M059J (cell line): ENCODE measurements around the gene CHCHD1. TPM values are rescaled to one million over a fixed set of nuclear protein-coding genes. Genes with fewer than 3 reads are reported as not detected.
"Not testable (repeated sequence)": the region's sequence is repeated elsewhere in the genome, so short reads cannot be mapped to it uniquely, and the experiment has no call there.

Experiments
- DNase-seq: peaks from one replicate; pipeline ENCODE4 v3.0.0-alpha.2; 2012; ENCODE audit warnings: low read depth
- total RNA-seq: library from RNA; depleted of rRNA; stranded (reverse); fragments of >200 nt; shearing (Covaris generic); gene quantifications from 2 replicates; pipeline ENCODE4 v1.2.3, GENCODE V29; 2014; rRNA removed

The CHCHD1 gene
- total RNA-seq, result 62.3 and 79.6 TPM in 2 replicates

DNA sequence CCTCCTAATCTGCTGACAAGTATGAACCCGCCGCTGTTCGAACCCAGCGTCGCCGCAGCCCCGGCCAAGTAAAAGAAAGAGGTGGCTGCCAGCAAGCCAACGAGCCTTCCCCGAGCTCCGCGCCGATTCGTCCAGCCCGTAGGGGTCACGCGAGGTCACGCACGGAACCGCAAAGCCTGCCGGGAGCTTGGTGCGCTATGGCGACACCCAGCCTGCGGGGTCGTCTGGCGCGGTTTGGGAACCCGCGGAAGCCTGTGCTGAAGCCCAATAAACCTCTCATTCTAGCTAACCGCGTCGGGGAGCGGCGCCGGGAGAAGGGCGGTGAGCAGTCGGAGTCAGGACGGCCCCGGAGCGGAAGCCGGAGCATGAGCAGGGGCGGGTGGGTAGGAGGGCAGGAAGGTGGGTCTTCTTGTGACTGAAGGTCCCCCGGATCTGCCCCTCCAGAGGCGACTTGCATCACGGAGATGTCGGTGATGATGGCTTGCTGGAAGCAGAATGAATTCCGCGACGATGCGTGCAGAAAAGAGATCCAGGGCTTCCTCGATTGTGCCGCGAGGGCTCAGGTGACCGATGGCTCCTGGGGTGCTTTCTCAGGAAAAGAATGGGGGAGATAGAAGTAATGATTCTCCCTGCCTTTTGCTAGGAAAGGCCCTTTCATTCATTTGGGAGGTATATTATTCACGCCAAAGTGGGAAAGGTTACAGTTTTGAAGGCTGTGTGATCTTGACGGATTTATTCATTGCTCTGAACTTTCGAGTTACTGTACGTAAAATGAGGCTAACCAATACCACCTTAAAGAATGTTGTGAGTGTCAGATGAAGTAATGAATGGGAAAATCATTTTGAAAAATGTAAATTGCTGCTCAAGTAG is at the start of gene CHCHD1:
TSS of gene CHCHD1 (plus strand) at position 170 of the 870 bp plus-strand sequence. CDS start at position 198, 28 bp downstream.
- DNase-seq, result peak; percentile 82

DNA sequence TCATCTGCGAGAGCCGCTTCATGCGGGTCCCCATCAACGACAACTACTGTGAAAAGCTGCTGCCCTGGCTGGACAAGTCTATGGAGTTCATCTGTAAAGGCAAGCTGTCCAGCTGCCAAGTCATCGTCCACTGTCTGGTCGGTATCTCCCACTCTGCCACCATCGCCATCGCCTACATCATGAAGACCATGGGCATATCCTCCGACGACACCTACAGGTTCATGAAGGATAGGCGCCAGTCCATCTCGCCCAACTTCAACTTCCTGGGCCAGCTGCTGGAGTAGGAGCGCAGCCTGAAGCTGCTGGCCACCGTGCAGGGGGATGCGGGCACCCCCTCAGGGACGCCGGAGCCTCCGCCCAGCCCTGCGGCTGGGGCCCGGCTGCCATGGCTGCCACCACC is 49.4 kb upstream of the CHCHD1 start:
- no peak for DNase-seq

DNA sequence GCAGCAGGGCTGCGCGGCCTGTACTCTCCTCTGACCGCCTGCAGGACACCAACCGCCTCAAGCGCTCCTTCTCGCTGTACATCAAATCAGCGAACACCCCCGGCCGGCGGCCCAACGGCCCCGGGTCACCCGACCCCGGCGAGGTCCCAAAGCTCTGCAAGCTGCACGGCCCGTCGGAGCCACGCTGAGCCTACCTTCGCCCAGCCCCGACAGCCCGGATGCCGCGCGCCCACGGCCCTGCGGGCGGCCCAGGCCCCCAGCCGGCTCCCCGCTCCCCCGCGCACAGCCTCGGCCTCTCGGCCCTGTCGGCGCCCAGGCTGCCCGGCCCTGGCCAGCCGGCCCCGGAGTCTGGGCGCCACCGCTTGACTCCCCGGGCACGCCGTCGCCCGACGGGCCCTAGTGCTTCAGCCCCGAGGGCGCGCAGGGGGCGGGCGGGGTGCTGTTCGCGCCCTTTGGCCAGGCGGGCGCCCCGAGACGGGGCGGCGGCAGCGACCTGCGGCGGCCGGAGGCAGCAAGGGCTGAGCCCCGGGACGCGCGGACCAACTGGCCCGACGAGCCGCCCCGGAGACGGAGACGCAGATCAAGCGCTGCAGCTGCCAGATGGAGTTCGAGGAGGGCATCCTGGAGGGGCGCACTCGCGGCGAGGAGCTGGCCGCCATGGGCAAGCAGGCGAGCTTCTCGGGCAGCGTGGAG is 48.8 kb upstream of the CHCHD1 start:
- no peak for DNase-seq

DNA sequence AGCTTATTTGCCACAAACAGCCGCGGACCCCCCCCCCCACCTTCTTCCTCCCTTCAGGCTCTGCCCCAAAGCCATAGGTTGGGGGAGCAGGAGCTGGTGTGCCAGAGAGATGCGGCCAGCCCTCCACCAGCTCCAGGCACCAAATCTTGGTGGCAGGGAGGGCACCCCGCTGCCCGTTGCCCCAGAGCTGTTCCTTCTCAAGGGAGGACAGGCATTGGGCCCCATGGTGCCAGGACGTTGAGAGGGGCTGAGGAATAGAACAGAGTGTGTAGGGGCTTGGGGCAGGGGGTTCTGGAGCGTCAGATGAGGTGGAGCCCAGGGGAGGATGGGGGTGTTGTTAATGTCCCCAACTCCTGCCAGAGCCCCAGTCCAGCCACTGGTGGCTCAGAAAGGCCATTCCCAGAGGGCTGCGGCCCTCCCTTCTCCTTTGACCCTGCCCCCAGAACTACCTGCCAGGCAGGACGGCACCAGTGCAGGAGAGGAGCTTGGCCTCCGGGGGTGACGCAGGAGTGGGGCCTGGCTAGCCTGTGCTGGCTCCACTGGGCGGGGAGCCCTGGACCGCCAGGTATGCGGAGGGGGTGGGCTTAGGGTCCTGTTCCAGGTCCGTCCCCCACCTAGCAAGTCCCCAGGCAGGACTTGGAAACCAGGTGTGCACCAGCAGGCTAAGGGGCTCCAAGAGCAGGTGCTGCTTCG is 47.7 kb upstream of the CHCHD1 start:
- DNase-seq, result no peak

DNA sequence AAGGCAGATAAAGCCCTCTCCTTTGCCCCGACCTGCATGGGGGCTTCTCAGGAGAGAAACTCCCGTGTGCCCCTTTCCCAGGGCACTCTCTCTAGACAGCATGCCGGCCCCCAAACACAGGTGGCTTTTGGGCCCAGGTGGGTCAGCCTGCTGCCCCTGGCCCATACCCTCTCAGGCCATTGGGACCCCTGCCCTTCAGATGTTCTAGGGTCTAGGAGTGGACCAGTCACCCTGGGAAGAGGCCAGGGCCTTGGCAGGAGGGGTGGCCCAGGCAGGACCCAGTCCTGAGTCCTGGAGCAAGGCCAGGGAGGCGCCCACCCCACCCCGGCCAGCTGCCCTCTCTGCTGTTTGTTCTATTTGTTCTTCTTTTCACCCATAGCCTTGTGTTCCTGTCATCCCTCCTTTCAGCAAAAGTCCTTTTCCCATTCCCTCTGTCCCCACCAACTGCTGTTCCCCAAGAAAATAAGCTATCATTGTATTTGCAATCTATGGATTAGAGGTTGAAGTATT is 47.0 kb upstream of the CHCHD1 start:
- no peak for DNase-seq

DNA sequence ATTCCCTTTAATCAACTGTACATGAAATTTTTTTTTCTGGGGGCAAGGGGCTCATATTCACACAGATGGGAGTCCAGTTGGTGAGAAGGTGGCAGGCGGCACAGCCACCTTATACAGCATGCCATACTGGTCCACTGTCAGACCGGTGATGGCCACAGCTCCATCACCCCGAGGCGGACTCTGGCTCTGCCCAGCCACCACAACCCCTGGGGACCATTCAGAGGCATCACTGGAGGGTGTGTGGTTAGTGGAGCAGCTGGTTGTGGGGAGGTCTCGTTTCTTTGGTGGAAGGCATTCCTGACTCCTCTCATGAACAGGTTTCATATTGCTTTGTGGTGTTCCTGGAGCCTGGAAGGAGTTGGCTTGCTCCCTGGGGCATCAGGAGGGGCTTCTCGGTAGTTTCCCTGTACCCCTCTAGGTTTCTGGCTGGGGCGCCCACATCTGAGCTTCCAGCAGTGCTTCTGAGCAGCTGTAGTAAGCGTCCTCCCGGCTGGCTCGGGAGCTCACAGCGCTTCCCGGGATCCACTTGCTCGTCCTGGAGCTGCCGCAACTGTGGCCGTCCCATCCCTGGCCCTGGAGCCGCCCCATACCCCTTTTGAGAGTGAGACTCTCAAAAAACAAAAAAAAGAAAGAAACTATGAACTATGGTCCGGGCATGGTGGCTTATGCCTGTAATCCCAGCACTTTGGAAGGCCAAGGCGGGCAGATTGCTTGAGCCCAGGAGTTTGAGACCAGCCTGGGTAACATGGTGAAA is 41.2 kb upstream of the CHCHD1 start:
- DNase-seq, result not testable (repeated sequence)

DNA sequence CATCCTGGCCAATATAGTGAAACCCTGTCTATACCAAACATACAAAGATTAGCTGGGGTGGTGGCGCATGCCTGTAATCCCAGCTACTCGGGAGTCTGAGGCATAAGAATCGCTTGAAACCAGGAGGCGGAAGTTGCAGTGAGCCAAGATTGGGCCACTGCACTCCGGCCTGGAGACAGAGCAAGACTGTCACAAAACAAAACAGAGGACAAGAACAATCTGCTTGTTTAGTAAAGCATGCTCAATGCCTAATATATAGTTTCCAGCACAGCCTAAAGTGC is 39.5 kb upstream of the CHCHD1 start:
- no peak for DNase-seq

DNA sequence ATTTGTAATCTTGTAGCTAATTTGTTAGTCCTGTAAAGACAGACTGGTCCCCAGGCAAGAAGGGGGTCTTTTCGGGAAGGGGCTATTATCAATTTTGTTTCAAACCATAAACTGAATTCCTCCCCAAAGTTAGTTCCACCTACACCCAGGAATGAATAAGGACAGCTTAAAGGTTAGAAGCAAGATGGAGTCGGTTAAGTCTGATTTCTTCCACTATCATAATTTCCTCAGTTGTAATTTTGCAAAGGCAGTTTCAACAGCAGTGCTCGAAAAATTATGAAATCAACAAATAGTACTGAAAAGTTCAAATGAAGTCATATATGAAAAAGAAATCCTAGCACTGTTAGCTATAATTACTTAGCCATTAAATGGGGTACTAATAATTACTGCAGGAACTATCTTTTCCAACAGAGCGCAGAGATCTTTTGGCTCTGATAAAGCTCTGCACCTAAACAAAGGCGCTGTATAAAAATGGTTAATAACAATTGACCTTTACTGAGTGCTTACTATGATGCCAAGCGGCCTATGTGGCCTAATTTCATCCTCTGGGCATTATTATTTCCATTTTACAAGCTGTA is 38.4 kb upstream of the CHCHD1 start:
- no peak for DNase-seq

DNA sequence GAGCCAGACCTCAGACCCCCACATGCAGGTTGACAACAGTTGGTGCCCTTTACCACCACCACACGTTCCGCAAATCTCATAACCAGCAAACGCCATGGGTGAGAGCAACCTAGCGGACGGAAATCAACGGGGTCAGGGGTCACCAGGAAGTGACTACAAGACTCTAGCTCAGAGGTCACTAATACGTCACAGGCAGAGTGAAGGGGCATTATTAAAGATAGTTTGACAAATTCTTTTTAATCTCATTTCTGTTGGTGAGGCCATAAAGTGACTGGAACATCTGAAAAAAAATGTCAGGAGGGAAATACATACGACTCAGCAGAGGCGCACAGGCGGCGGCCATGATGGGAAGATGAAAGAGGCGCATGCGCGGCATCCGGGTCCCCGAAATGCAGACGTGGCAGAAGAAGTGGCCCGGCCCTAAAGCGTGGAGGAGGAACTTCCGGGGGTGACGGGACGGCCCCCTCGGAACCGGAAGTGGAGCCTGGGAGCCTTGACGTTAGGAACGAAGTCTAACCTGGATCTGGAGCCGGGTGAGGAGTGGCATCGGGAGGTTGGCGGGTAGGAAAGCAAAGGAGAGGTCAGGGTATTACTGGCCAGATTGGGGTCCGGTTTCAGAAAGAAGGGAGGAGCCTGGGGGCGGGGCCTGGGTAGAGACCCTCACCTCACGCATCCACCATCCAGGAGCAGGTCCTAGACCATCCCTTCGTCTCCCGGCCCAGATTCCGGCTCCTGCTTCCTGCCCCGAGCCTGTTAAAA is 37.8 kb upstream of the CHCHD1 start, which contains the start of gene SEC24C:
TSS of gene SEC24C (plus strand) at position 468 of the 759 bp plus-strand sequence. CDS start 2,461 bp downstream, outside the sequence.
- peak; percentile 95 for DNase-seq

DNA sequence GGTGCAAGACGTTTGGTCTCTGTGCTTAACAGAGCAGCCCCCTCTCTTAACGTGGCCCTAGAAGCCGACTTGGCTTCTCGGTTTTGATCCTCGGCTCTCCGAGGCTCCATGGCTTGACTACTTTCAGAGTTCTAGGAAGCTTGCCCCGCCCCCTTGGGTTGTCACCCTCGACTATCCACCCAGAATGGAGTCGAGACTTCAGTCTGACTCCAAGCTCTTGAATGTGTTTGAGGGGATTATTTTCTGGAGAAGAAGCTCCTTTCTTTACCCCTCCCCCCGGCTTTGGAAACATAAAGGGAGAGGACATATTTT is 37.2 kb upstream of the CHCHD1 start:
- DNase-seq, result peak; percentile 73

DNA sequence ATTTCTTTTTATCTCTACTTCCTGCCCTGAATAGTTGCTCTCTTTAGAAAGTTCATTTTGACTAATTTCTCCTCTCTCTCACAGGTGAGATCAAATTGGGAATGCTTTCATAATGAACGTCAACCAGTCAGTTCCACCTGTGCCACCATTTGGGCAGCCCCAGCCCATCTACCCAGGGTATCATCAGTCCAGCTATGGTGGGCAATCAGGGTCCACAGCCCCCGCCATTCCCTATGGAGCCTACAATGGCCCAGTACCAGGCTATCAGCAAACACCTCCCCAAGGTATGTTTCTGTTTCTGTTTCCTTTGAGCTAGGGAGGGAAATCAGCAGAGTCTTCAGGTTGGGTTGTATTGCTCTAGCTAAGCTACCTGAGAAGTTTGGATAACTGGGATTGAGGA is 35.1 kb upstream of the CHCHD1 start:
- DNase-seq, result no peak

DNA sequence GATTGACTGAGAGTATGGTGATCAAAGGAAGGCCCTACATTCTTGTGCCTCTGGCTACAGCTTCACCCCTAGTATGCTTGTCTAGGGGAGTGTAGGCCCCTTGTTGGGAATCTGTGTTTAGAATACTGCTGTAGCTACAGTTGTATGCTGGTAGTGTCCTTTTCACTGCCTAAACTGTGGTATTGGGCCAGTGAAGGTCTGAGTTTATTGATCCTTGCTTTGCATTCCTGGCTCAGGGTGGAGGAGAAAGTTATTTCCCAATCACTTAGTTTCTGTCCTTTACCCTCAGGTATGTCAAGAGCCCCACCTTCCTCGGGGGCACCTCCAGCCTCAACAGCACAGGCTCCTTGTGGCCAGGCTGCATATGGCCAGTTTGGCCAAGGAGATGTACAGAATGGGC is 31.0 kb upstream of the CHCHD1 start:
- no peak for DNase-seq

DNA sequence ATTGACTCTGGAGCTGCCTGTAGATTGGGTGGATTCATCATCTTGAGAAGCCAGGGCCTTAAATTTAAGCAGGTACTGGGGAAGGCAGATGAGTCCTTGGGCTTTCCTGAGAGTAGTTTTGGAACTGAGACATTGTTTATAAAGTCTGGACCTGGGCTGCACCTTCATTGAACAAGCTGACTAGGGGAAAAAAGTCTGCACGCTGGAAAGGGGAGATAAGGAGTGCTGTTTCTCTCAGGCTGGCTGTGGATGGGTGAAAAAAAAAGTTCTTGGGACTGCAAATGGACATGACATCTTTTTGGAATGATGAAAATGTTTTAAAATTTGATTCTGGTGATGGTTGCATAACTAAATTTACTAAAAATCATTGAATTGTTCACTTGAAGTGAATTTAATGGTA is 25.7 kb upstream of the CHCHD1 start:
- DNase-seq, result no peak

DNA sequence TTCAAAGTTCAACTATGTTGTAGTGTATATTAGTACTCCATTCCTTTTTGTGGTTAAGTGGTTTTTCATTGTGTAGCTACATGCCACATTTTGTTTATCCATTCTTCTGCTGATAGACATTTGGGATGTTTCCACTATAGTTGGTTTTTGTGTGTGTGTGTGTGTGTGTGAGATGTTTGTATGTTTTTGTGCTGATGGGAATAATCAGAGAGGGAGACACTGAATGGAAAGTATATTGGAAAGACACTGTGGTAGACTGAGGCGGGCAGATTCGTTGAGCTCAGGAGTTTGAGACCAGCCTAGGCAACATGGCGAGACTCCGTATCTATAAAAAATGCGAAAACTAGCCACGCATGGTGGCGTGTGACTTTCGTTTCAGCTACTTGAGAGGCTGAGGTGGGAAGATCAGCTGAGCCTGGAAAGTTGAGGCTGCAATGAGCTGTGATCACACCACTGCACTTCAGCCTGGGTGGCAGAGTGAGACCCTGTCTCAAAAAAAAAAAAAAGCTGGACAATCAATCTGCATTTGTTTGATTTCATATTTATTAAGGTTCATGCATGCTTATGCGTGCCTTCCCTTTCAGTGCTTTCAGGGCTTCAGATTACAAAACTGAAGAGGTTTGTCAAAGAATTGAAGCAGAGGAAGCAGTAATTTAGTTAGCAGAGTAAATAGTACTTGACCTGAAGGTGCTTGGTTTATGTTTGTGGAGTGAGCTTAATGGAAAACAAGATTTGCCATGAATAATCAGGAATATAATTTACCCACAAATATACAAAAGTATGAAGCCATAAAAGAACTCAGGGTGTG is 22.9 kb upstream of the CHCHD1 start:
- no peak for DNase-seq

DNA sequence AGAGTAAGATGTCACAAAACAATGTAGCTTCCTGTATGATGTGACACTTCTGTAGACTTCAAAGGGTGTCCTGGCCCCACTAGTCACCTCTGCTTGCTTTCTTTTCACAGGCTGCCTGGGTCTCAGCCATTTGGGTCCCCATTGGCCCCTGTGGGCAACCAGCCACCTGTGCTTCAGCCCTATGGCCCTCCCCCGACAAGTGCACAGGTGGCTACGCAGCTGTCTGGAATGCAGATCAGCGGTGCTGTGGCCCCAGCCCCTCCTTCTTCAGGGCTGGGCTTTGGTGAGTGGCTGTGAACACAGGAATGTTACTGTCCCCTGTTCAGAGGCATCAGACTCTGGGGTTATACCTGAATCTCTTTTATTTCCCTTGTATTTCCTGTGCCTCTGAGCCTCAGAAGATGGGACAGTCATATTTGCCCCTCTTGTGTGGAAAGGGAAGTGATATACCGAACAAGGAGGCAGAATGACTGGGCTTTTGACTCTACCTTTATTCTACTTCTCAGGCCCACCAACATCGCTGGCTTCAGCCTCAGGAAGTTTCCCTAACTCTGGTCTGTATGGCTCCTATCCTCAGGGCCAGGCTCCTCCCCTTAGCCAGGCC is 22.2 kb upstream of the CHCHD1 start:
- no peak for DNase-seq

DNA sequence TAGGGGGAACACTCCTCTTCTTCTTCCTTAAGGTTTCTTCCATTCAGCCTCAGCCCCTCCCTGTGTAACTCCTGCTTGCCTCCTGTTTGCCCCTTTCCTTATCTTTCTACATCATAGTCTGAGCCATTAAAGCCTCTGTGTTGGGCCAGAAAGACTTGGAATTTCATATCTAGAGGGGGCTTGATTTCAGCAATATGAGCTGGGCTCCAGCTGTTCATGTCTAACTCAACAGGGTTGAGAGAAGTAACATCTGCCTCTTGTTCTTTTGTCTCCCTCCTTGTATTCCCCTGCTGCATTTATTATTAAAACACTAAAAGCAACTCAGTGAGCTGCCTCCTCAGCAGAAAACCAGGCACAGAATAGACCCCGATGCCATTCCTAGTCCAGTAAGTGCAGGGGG is 20.1 kb upstream of the CHCHD1 start:
- no peak for DNase-seq

DNA sequence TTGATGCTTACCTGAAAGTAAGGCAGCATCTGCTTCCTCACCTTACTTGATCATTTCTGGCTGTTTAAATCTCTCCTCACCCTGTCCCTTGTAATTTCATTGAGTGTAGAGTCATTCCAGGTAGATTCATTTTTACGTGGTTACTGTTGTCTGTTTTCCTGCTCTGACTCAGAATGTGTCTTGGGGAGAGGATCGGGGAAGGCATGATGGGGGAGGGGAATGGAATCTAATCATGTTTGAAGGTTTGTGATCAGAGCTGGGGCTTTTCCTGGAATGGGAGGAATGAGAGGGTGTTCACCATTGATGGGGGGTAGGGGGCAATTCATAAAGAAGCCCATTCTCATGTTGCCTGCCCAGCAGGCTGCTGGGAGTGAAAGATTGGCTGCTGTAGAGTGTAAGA is 18.9 kb upstream of the CHCHD1 start:
- peak; percentile 75 for DNase-seq

DNA sequence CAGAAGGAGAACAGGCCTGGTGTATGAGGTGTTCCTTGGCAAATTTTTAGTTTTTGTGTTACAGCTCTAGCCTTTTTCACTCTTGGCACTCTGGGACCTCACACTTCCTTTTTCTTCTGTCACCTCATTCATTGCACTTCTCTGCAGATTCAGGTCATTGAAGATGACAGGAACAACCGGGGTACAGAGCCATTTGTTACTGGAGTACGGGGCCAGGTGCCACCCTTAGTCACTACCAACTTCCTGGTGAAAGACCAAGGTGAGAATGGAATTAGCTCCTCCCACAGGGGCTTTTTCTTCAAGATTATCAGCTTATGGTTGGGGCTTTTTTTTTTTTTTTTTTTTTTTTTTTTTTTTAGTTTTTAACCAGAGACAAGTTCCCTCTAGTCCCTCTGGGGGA is 18.5 kb upstream of the CHCHD1 start:
- no peak for DNase-seq

DNA sequence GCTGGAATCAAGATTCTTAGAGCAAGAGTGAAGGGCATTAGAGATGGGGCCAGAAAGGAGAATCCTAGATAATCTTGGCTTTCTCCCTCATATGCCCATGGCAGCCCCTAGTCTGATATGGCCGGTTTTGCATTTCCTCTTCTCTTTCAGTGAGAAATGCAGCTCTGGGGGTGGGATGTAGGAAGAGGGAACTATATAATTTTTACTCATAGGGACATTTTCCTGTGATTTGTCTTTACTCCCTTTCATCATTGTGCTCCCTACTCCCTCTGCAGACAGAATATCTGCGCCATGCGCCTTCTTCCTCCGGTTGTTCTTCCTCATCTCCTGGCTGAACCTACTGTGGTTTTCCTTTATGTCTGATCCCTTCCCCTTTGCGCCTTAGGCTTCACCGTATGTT is 16.8 kb upstream of the CHCHD1 start:
- DNase-seq, result no peak
